ENCODE data around the gene OGT.

DNA sequence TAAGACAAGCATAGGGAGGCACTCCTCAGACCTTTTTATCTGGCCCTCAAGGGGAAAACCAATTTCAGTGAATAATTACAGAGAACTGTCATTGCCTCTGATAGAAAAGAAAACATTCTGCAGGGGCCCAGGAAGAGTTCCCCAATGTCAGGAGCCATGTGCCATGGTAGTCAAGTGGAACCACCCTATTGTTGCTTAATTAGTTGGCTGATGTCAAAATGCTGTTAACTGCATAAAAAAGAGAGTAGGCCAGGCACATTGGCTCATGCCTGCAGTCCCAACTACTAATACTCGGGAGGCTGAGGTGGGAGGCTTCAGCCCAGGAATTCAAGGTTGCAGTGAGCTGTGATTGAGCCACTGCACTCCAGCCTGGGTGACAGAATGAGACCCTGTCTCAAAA lies 28.6 kb upstream of the OGT start:
- no peak for TF ChIP-seq CTCF (IDR thresholded peaks at IDR 0.05)
- no peak for TF ChIP-seq POLR2AphosphoS5 (IDR thresholded peaks at IDR 0.05)
- TF ChIP-seq POLR2A (IDR thresholded peaks at IDR 0.05; ENCODE audit: low read depth) = no peak
- TF ChIP-seq EP300 (IDR thresholded peaks at IDR 0.05) = no peak
